ENCODE data around the gene SLC6A19. TPM values are rescaled to one million over a fixed set of nuclear protein-coding genes. Genes with fewer than 3 reads are reported as not detected.

The SLC6A19 gene
- total RNA-seq, 4 donors from 2014 or later: 2.5 to 106 (median 69.5) TPM; not detected in 1

GRCh38 chr5:1161108-1161832 is 40.1 kb upstream of the SLC6A19 start:
- Histone ChIP-seq H3K4me3 (no peak overlapping the region), H3K36me3 (no peaks in the 10 kb centered on the region), H3K4me1 (peaks cover 3 to 16% (median 12%) of the 10 kb centered on the region in 4 donors), H3K27ac (peak overlapping the region; percentile 17 to 56 (median 32)), H3K27me3 (peaks cover 13% of the 10 kb centered on the region), H3K9me3 (no peaks in the 10 kb centered on the region)
- no peak for TF ChIP-seq POLR2A (IDR thresholded peaks at IDR 0.05)
- peak in 1 of 3 donors; percentile 12 for TF ChIP-seq POLR2AphosphoS5 (IDR thresholded peaks at IDR 0.05)
- in situ Hi-C loops (cut with MboI; ENCODE audit: low pct_ligation_motif_present in 1 of 4, low pct_unique_long_range_greater_than_20kb in 1 of 4, low sequenced_read_pairs in 3 of 4) (loop anchor here in 1 of 4 donors (25.0 kb wide), 1 partner anchor 224 kb away; no protein-coding TSS in a partner anchor), intact Hi-C loops (cut with DNase I; ENCODE audit: low total_unique reads) (no loop called here)
- 59 to 73% methylated on average over 5 to 23 of the region's 23 CpGs for WGBS, 2 donors (ENCODE audit: low coverage in 1 of 2)
- peak; percentile 65 for DNase-seq

DNA sequence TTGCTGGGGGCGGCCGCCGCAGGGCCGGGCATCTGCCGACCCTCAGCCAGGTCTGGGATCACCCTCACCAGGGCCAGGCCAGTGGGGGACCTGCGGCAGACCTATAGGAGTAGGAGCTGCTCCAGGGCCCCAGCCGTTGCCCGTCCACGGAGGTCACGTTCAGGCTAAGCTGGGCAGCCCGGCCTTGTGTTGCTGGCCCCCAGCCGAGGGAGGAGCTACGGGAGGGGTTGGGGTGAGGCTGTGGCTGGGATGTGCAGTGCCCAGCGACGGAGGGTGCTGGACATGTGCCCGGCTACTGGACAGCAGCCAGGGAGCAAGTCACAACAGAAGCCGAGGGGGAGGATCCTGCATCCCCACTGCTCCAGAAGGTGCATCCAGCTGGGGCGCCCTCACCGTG is 39.6 kb upstream of the SLC6A19 start:
- no peak overlapping the region for H3K4me3 ChIP-seq
- no peaks in the 10 kb centered on the region for H3K36me3 ChIP-seq
- TF ChIP-seq POLR2AphosphoS5 (IDR thresholded peaks at IDR 0.05) (no peak), EP300 (IDR thresholded peaks at IDR 0.05; ENCODE audit: low read depth) (no peak), CTCF (IDR thresholded peaks at IDR 0.05) (no peak), POLR2A (IDR thresholded peaks at IDR 0.05) (no peak)
- peak; percentile 60 for DNase-seq
- in situ Hi-C loops (cut with MboI; ENCODE audit: low pct_ligation_motif_present in 1 of 4, low pct_unique_long_range_greater_than_20kb in 1 of 4, low sequenced_read_pairs in 3 of 4): loop anchor here in 1 of 4 donors (25.0 kb wide), 1 partner anchor 225 kb away; no protein-coding TSS in a partner anchor
- intact Hi-C loops (cut with DNase I; ENCODE audit: low total_unique reads): no loop called here
- WGBS, 2 donors (ENCODE audit: low coverage in 1 of 2): 20 to 33% methylated on average over 1 to 3 of the region's 19 CpGs
- peaks cover 3 to 16% (median 12%) of the 10 kb centered on the region in 4 donors for H3K4me1 ChIP-seq
- peak overlapping the region; percentile 17 to 56 (median 32) for H3K27ac ChIP-seq
- H3K9me3 ChIP-seq: no peaks in the 10 kb centered on the region
- H3K27me3 ChIP-seq: peaks cover 7% of the 10 kb centered on the region

- Histone ChIP-seq H3K27me3 (peaks cover 6% of the 10 kb centered on the region), H3K36me3 (no peaks in the 10 kb centered on the region), H3K27ac (no peak overlapping the region), H3K4me3 (no peak overlapping the region), H3K9me3 (no peaks in the 10 kb centered on the region), H3K4me1 (peaks cover 3 to 16% (median 12%) of the 10 kb centered on the region in 4 donors)
- no peak for TF ChIP-seq CTCF (IDR thresholded peaks at IDR 0.05)
- intact Hi-C loops (cut with DNase I; ENCODE audit: low total_unique reads): no loop called here
- in situ Hi-C loops (cut with MboI; ENCODE audit: low pct_ligation_motif_present in 1 of 4, low pct_unique_long_range_greater_than_20kb in 1 of 4, low sequenced_read_pairs in 3 of 4): loop anchor here in 1 of 4 donors (25.0 kb wide), 1 partner anchor 225 kb away; no protein-coding TSS in a partner anchor
- DNase-seq: no peak
- WGBS, 2 donors (ENCODE audit: low coverage in 1 of 2): 74% methylated on average over 16 of the region's 17 CpGs; no CpG with 5 or more reads in 1 of the 2 donors
These were observed 39.1 kb upstream of the SLC6A19 start for GRCh38 chr5:1162276-1162675.

- WGBS, 2 donors (ENCODE audit: low coverage in 1 of 2): 40 to 69% methylated on average over 1 to 8 of the region's 8 CpGs
- in situ Hi-C loops (cut with MboI; ENCODE audit: low pct_ligation_motif_present in 1 of 4, low pct_unique_long_range_greater_than_20kb in 1 of 4, low sequenced_read_pairs in 3 of 4): loop anchor here in 1 of 4 donors (25.0 kb wide), 1 partner anchor 225 kb away; no protein-coding TSS in a partner anchor
These were observed 38.6 kb upstream of the SLC6A19 start for GRCh38 chr5:1162751-1163150.

More at GRCh38 chr5:1162751-1163150, 38.6 kb upstream of the SLC6A19 start:
- Histone ChIP-seq H3K27ac (no peak overlapping the region), H3K4me3 (no peak overlapping the region), H3K9me3 (no peaks in the 10 kb centered on the region), H3K27me3 (peaks cover 6% of the 10 kb centered on the region), H3K4me1 (peaks cover 3 to 16% (median 13%) of the 10 kb centered on the region in 4 donors), H3K36me3 (no peaks in the 10 kb centered on the region)
- DNase-seq: no peak
- intact Hi-C loops (cut with DNase I; ENCODE audit: low total_unique reads): no loop called here
- TF ChIP-seq POLR2A (IDR thresholded peaks at IDR 0.05) (no peak), POLR2AphosphoS5 (IDR thresholded peaks at IDR 0.05) (no peak), EP300 (IDR thresholded peaks at IDR 0.05; ENCODE audit: low read depth) (no peak), CTCF (IDR thresholded peaks at IDR 0.05) (no peak)
